ENCODE data around the gene PCDH9. TPM values are rescaled to one million over a fixed set of nuclear protein-coding genes. Genes with fewer than 3 reads are reported as not detected.

Gene PCDH9
- total and polyA plus RNA-seq, 5 experiments from 2014 or later = 0.04 to 1.7 (median 0.35) TPM

DNA sequence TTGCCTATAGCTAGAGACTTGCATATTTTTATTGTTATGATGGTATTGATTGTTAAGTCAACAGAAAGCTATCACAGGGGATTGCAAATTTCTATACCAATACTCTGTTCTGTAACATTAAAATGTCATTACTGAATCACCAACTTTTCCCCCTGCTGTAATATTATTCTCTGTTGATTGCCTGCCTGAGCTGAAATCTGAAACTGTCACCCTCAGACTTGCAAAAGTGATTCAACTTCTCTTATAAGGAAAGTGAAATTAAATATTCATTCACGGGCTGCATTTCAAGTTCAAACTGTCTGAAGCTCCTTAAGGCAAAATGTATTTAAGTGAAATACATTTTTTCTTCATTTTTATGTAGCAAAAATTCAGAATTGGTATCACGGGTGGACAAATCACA lies 723.2 kb downstream of the PCDH9 start:
- ATAC-seq (no peak), DNase-seq (no peak)
- H3K27me3 Mint-ChIP-seq = no peaks in the 10 kb centered on the region

DNA sequence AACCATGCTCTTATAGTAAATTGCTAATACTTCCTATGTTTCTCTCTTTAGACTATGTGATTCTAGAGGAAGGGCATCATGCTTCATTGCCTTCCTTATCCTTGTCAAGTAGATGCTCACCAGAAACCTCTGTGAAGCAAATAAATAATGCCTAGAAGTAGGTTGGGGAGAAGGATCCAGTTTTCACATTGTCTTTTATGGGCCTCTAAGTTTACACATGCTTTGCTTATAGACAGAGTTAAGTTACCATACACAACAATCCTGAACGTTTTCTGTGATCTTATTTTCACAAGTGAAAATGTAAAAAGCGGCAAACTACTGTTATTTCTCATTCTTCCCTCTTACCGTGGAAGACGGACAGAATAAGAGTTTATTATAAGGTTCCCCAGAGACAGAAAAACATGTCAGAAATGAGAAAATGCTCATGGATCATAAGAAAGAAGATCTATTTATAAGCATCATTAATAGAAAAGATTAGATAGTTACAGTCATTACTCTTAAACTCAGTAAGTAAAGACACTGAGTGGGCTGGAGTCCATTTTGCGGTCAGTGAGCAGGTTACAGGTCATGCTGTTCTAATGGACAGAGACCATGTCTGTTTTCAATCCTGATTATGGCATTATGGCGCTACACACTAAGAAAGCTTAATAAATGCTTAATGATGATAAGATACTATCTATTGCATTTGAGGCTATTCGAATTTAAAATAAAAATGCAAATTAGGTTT lies 723.9 kb downstream of the PCDH9 start:
- Mint-ChIP-seq H3K4me1 (peaks cover 0 to 4% (median 0%) of the 10 kb centered on the region in 4 donors), H3K27ac (no peak overlapping the region), H3K36me3 (no peaks in the 10 kb centered on the region), H3K27me3 (no peaks in the 10 kb centered on the region), H3K4me3 (no peak overlapping the region), H3K9me3 (peaks cover 0 to 10% (median 3%) of the 10 kb centered on the region in 9 donors)
- POLR2A ChIA-PET = no interaction called here
- no peak for DNase-seq
- no peak for ATAC-seq

More for the DNA sequence above, 723.2 kb downstream of the PCDH9 start:
- no peak overlapping the region for H3K4me3 Mint-ChIP-seq
- H3K9me3 Mint-ChIP-seq = peaks cover 0 to 10% (median 3%) of the 10 kb centered on the region in 9 donors
- no peak overlapping the region for H3K27ac Mint-ChIP-seq
- peaks cover 0 to 4% (median 0%) of the 10 kb centered on the region in 4 donors for H3K4me1 Mint-ChIP-seq
- no peaks in the 10 kb centered on the region for H3K36me3 Mint-ChIP-seq
- POLR2A ChIA-PET = no interaction called here

DNA sequence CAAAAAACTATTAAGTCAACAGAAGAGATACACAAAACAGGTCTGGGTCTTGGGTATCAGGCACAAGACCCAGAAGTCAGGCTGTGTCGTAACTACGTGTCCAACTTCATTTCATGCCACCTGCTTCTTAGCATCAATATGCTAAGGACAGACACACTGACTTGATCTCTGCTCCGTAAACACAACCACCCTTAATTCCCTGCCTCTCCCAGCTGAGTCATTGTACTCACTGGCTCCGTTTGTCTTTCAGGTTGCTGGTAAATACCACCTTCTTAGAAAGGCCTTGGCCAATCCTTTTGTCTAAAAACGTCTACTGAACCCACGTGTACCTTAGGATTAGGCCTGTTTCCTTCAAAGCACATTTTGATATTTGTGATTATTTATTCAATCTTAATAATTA lies 726.2 kb downstream of the PCDH9 start:
- Mint-ChIP-seq H3K4me1 (no peaks in the 10 kb centered on the region), H3K4me3 (no peak overlapping the region), H3K27me3 (no peaks in the 10 kb centered on the region), H3K27ac (no peak overlapping the region), H3K9me3 (peaks cover 0 to 10% (median 2%) of the 10 kb centered on the region in 9 donors), H3K36me3 (no peaks in the 10 kb centered on the region)
- POLR2A ChIA-PET = no interaction called here
- DNase-seq = no peak
- ATAC-seq = no peak

DNA sequence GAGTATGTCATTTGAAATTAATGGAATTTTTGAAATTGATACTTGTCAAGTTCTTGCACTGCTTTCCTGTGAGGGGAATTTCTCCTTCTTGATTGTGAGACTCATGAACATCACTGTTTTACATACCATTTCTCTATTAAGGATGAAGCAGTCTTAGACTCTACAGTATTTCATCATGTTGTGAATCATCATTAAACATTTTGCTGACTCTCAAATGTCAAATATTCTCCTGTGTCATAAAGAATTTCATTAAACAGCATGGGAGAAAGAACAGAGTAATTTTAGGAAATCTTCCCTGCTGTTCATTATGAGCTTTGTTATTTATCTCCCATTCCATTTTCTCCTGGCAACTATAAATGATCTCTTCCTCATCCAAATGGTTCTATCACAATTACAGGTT lies 729.0 kb downstream of the PCDH9 start:
- Mint-ChIP-seq H3K27me3 (no peaks in the 10 kb centered on the region), H3K4me3 (no peak overlapping the region), H3K9me3 (peaks cover 0 to 10% (median 2%) of the 10 kb centered on the region in 9 donors), H3K27ac (no peak overlapping the region), H3K36me3 (no peaks in the 10 kb centered on the region), H3K4me1 (no peaks in the 10 kb centered on the region)
- POLR2A ChIA-PET = no interaction called here
- no peak for DNase-seq
- no peak for ATAC-seq

DNA sequence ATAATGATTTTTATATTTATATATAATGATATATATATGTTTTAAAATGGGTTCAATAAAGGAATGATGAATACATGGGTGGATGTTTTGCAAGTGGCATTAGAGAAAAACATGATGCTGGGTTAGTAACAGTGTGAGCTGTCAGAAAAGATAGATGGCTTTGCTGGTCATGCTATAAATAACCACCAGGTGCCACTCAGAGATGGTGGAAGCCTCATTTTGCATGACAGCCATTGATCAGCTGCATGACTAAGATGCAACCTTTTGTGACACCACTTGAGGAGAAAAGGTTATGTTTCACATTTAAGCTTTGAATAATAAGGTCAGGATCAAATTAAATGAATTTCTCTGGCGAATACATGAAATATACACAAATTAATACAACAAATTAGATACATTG lies 737.7 kb downstream of the PCDH9 start:
- ATAC-seq (no peak), DNase-seq (no peak)
- Mint-ChIP-seq H3K27me3 (no peaks in the 10 kb centered on the region), H3K4me3 (no peak overlapping the region), H3K36me3 (no peaks in the 10 kb centered on the region), H3K4me1 (no peaks in the 10 kb centered on the region), H3K9me3 (peaks cover 0 to 7% (median 0%) of the 10 kb centered on the region in 9 donors), H3K27ac (no peak overlapping the region)
- POLR2A ChIA-PET = no interaction called here

DNA sequence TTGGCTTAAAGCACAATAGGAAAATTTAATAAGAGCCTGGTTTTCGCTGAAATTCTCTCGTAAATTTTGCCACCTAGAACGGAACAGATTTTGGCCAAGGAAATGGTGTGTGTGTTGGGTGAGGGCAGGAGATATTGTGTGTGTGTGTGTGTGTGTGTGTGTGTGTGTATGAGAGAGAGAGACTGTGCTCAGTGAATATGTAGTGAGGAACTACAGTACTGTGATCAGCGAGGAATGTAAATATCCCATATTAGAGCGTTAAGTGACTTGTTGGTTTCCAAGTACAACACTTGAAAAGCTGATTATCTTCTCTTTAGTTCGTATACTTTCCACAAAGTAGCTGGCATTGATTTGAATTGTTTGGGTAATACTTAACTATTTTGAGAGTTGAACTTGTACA lies 738.9 kb downstream of the PCDH9 start:
- Mint-ChIP-seq H3K4me3 (no peak overlapping the region), H3K27ac (peak overlapping the region in 1 of 10 donors; percentile 63), H3K27me3 (no peaks in the 10 kb centered on the region), H3K9me3 (peaks cover 0 to 3% (median 0%) of the 10 kb centered on the region in 9 donors), H3K36me3 (no peaks in the 10 kb centered on the region), H3K4me1 (no peaks in the 10 kb centered on the region)
- no peak for ATAC-seq
- POLR2A ChIA-PET = no interaction called here
- DNase-seq = no peak

DNA sequence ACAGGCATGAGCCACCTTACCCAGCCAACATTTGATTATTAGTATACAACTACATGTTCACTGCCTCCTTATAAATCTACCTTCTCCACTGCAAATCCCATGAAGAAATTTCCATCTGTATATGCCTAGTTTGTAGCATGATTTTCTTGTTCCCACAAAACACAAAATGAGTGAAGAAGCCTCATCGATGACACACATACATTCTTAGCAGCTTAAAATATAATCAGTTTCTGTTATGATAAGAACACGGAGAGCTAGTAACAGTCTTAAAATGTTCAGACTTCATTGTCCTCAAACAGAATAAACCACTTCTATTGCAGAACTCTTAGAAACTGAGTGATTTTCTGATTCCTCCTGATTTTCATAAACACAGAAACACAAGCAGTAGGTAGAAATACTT lies 740.5 kb downstream of the PCDH9 start:
- Mint-ChIP-seq H3K4me3 (no peak overlapping the region), H3K4me1 (no peaks in the 10 kb centered on the region), H3K9me3 (no peaks in the 10 kb centered on the region), H3K36me3 (no peaks in the 10 kb centered on the region), H3K27ac (no peak overlapping the region), H3K27me3 (no peaks in the 10 kb centered on the region)
- POLR2A ChIA-PET = no interaction called here
- ATAC-seq (no peak), DNase-seq (no peak)

DNA sequence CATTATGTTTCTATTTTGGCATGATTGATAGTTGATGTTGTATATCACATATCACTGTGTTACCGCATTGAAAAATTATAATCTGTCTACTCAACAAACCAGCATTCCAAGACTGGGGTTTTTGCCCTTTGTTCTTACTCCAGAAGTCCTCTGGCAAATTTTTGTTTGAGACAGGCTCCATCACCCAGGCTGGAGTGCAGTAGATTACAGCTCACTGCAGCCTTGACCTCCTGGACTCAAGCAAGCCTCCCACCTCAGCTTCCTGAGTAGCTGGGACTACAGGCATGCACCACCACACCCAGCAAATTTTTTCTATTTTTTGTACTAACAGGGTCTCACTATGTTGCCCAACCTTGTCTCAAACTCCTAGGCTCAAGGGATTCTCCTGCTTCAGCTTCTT lies 741.0 kb downstream of the PCDH9 start:
- no peaks in the 10 kb centered on the region for H3K4me1 Mint-ChIP-seq
- ATAC-seq (no peak), DNase-seq (no peak)
- POLR2A ChIA-PET = no interaction called here
- H3K9me3 Mint-ChIP-seq = no peaks in the 10 kb centered on the region
- H3K27me3 Mint-ChIP-seq = no peaks in the 10 kb centered on the region
- H3K27ac Mint-ChIP-seq = no peak overlapping the region
- H3K36me3 Mint-ChIP-seq = no peaks in the 10 kb centered on the region
- no peak overlapping the region for H3K4me3 Mint-ChIP-seq

DNA sequence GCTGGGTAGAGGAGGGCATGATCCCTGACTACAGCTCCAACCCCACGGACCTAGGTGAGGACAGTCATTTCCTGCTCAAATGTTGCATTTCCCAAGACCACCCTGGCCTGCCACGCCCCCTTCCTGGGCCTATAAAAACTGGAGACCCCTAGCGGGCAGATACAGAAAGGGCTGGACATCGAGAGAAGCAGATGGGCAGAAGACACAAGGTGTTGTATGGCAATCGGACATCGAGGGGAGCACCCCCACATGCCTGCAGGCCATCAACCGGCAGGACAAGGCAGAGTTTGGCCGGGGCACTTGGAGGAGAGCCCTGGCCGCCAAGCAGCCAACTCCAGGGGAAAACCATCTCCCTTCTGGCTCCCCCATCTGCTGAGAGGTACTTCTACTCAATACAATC lies 746.4 kb downstream of the PCDH9 start:
- Mint-ChIP-seq H3K9me3 (peaks cover 0 to 12% (median 0%) of the 10 kb centered on the region in 9 donors), H3K27ac (no peak overlapping the region), H3K4me1 (no peaks in the 10 kb centered on the region), H3K4me3 (no peak overlapping the region), H3K27me3 (no peaks in the 10 kb centered on the region), H3K36me3 (no peaks in the 10 kb centered on the region)
- ATAC-seq (no peak), DNase-seq (no peak)
- POLR2A ChIA-PET = no interaction called here

DNA sequence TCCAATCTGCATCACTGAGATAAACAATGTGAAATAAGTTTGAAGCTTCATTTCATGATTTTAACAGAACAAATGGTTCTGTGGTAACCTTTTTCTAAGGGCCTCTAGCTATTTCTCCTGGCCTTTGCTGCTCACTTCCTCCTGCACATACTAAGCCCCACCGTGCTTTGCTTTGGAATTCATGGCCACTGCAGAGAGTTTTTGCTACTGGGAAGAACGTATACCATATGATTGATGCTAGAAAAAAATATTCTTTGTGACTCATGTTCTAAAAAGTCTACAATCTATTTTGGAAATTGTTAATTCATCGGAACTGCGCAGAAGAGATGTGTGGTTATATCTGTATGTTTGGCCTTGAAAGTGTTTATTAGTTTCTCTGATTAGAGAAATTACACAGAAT lies 747.3 kb downstream of the PCDH9 start:
- H3K9me3 Mint-ChIP-seq = peaks cover 0 to 19% (median 0%) of the 10 kb centered on the region in 9 donors
- POLR2A ChIA-PET = no interaction called here
- no peak for ATAC-seq
- H3K36me3 Mint-ChIP-seq = no peaks in the 10 kb centered on the region
- no peak overlapping the region for H3K27ac Mint-ChIP-seq
- H3K4me1 Mint-ChIP-seq = no peaks in the 10 kb centered on the region
- no peak for DNase-seq
- no peak overlapping the region for H3K4me3 Mint-ChIP-seq
- H3K27me3 Mint-ChIP-seq = no peaks in the 10 kb centered on the region

DNA sequence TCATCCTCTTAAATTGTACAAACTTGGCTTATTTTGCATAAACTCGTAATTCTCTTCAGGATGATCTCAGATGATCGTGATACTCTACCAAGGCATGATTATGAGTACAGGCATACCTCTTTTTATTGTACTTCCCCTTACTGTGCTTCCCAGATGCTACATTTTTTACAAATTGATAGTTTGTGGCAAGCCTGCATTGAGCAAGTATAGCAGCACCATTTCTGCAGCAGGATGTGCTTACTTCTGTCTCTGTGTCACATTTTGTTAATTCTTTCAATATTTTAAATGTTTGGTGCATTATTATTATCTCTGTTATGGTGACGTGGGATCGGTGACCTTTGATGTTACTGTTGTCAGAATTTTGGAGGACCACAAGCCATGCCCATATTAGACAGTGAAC lies 752.3 kb downstream of the PCDH9 start:
- POLR2A ChIA-PET = no interaction called here

DNA sequence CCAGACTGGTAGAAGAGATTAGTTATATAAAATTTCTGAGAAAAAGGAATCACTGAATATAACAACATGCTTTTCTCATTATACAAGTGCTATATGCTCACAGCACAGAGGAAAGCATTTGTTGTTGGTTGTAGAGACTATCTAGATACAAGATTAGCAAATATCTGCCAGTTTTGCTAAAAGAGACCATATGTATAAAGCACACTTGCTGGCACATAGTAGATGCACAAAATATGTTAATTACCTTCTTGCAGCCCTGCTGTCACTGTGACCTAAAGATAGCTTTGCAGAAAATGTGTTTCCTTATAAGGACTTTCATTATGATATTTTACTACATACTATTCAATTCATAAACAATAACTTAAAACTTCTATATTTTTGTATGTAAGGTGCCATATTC lies 755.1 kb downstream of the PCDH9 start:
- H3K27me3 Mint-ChIP-seq = no peaks in the 10 kb centered on the region
- no peaks in the 10 kb centered on the region for H3K4me1 Mint-ChIP-seq
- DNase-seq (no peak), ATAC-seq (no peak)
- H3K9me3 Mint-ChIP-seq = peaks cover 0 to 17% (median 0%) of the 10 kb centered on the region in 9 donors
- H3K36me3 Mint-ChIP-seq = no peaks in the 10 kb centered on the region
- H3K4me3 Mint-ChIP-seq = no peak overlapping the region
- no peak overlapping the region for H3K27ac Mint-ChIP-seq
- POLR2A ChIA-PET = no interaction called here

More for the DNA sequence above, 752.3 kb downstream of the PCDH9 start:
- Mint-ChIP-seq H3K36me3 (no peaks in the 10 kb centered on the region), H3K27me3 (no peaks in the 10 kb centered on the region), H3K4me3 (no peak overlapping the region), H3K9me3 (peaks cover 0 to 23% (median 0%) of the 10 kb centered on the region in 9 donors), H3K4me1 (no peaks in the 10 kb centered on the region), H3K27ac (no peak overlapping the region)
- no peak for ATAC-seq
- DNase-seq = no peak

DNA sequence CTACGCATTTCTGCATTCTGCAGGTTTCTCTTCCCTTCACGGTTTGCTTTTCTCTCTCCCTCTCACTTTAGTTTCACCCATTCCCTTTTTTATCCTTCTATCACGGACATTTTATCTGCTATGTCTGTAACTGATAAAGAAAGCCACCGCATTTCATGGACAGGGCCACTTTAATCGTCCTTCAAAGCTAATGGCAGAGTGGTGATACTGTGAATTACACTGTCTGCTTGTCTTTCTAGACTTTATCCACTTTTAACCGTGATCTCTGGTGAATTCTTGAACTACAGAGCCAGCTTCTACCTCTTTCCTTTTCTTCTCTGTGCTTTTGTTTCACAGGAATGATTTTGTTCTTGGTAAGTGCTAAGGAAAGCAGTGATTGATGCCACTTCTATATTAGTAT lies 760.4 kb downstream of the PCDH9 start:
- Mint-ChIP-seq H3K36me3 (no peaks in the 10 kb centered on the region), H3K27ac (no peak overlapping the region), H3K4me3 (no peak overlapping the region), H3K4me1 (no peaks in the 10 kb centered on the region), H3K9me3 (peaks cover 0 to 10% (median 0%) of the 10 kb centered on the region in 9 donors), H3K27me3 (no peaks in the 10 kb centered on the region)
- POLR2A ChIA-PET = no interaction called here
- no peak for DNase-seq
- no peak for ATAC-seq

DNA sequence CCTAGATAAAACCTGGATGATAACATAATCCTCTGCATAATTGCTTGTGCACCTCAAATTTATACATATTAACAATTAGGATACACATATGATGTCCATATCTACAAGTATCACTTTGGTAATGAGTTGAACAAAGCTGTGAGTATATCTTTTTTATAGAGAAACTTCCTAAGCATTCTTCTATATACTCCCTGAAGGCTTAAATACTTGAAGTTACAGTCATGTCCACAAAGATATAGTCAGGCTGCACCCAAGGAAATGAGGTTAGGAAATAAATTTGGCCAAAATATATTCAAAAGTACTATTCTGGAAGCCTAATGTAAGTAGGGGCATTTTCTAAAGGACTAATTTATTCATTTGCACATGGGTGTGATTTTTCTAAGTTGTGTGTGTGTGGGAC lies 761.5 kb downstream of the PCDH9 start:
- Mint-ChIP-seq H3K4me1 (no peaks in the 10 kb centered on the region), H3K27me3 (no peaks in the 10 kb centered on the region), H3K27ac (no peak overlapping the region), H3K4me3 (no peak overlapping the region), H3K36me3 (no peaks in the 10 kb centered on the region), H3K9me3 (peaks cover 0 to 10% (median 0%) of the 10 kb centered on the region in 9 donors)
- DNase-seq (no peak), ATAC-seq (no peak)
- POLR2A ChIA-PET = no interaction called here

Measured in naive thymus-derived CD8-positive, alpha-beta T cell (primary cell).